HCT116 (cell line): Measurements from ENCODE around the gene XPA. TPM values are rescaled to one million over a fixed set of nuclear protein-coding genes. Genes with fewer than 3 reads are reported as not detected.

Experiments used
- ATAC-seq: fragments of 200-7000 bp; cut with Tn5 transposase; 2 replicates; pipeline ENCODE4 v1.9.1; 2020; ENCODE audit warnings: mild to moderate bottlenecking, moderate library complexity
- BruUV-seq: library from RNA; stranded (reverse); fragments of 400-500 nt; replicated peaks from 2 replicates; lab custom pipeline; 2021; lab: Mats Ljungman, UMichigan
- CTCF ChIA-PET: fragments of 300-600 bp; sonication (Branson Sonifier 250); formaldehyde crosslinking; loops from one replicate; lab custom pipeline; 2021; ENCODE audit warnings: antibody characterized with exemption; lab: Charles Lee
- POLR2A ChIA-PET: fragments of 300-600, 350-600 bp; sonication (Branson Sonifier 250); formaldehyde crosslinking; loops from one replicate; lab custom pipeline; 2021; ENCODE audit warnings: antibody characterized with exemption; lab: Charles Lee
- RAD21 ChIA-PET, 2 experiments: fragments of 300-600 bp; sonication (Branson Sonifier 250); formaldehyde crosslinking; loops; one replicate each; lab custom pipeline; 2023; ENCODE audit warnings: low total read pairs in 2 of 2; ENCODE audit not compliant: uncharacterized antibody in 2 of 2, unreplicated experiment in 2 of 2, low non-redundant PET in 1 of 2; lab: Charles Lee
- DNase-seq: peaks from one replicate; pipeline ENCODE4 v3.0.0-alpha.2; 2010; ENCODE audit warnings: low read depth, low spot score
- H2AFZ ChIP-seq: fragments of 200-600 bp; shearing (Covaris generic), sonication (generic); 2 replicates; pipeline ENCODE4 v1.6.1; 2017; ENCODE audit warnings: low read depth, mixed run types, mixed read lengths, antibody characterized with exemption, low read length; ENCODE audit not compliant: poor library complexity, severe bottlenecking
- H3K27ac ChIP-seq: 2 replicates; pipeline ENCODE4 v1.5.1; 2012; ENCODE audit warnings: low read depth, low read length
- H3K27me3 ChIP-seq: fragments of 200-600 bp; sonication (generic); 2 replicates; pipeline ENCODE4 v1.6.1; 2016; ENCODE audit warnings: mixed run types, low read length, mixed read lengths; ENCODE audit not compliant: insufficient read depth
- H3K36me3 ChIP-seq, 2 experiments: fragments of 200-500 bp in 1 of 2; fragments of 200-600 bp in 1 of 2; sonication (Bioruptor generic) in 1 of 2; sonication (generic) in 1 of 2; 2 replicates each; pipeline versions ENCODE4 v1.5.1 to v1.6.1; 2014 to 2016; ENCODE audit warnings: low read length in 2 of 2, inconsistent platforms in 1 of 2, mixed read lengths in 1 of 2, mixed run types in 1 of 2; ENCODE audit not compliant: insufficient read depth in 2 of 2, control insufficient read depth in 1 of 2
- H3K4me1 ChIP-seq, 2 experiments: fragments of 200-600 bp in 1 of 2; sonication (generic) in 1 of 2; 2 replicates each; pipeline versions ENCODE4 v1.5.1 to v1.6.1; 2012 to 2017; ENCODE audit warnings: low read length in 2 of 2, inconsistent platforms in 1 of 2, mild to moderate bottlenecking in 1 of 2, mixed read lengths in 1 of 2, mixed run types in 1 of 2, moderate library complexity in 1 of 2; ENCODE audit not compliant: insufficient read depth in 2 of 2, control insufficient read depth in 1 of 2
- H3K4me2 ChIP-seq: fragments of 200-600 bp; sonication (generic); 2 replicates; pipeline ENCODE4 v1.6.1; 2017; ENCODE audit warnings: mixed run types, low read length, mixed read lengths
- H3K4me3 ChIP-seq, 2 experiments: fragments of 200-600 bp in 1 of 2; sonication (generic) in 1 of 2; replicated peaks in 1 of 2; 2 replicates each; pipeline ENCODE4 v1.5.1; 2011 to 2016; ENCODE audit warnings: low read length in 2 of 2, control low read depth in 1 of 2, low read depth in 1 of 2, mild to moderate bottlenecking in 1 of 2, mixed read lengths in 1 of 2, mixed run types in 1 of 2
- H3K79me2 ChIP-seq: fragments of 200-600 bp; sonication (generic); 2 replicates; pipeline ENCODE4 v1.6.1; 2017; ENCODE audit warnings: mild to moderate bottlenecking, mixed run types, low read length, moderate library complexity, mixed read lengths; ENCODE audit not compliant: insufficient read depth
- H3K9ac ChIP-seq: fragments of 200-600 bp; sonication (generic); 2 replicates; pipeline ENCODE4 v1.6.1; 2016; ENCODE audit warnings: low read length, mixed read lengths
- H3K9me2 ChIP-seq: fragments of 200-600 bp; sonication (generic), shearing (Covaris generic); 2 replicates; pipeline ENCODE4 v1.6.1; 2017; ENCODE audit warnings: mixed run types, mild to moderate bottlenecking, moderate library complexity; ENCODE audit not compliant: insufficient read depth
- H3K9me3 ChIP-seq, 2 experiments: fragments of 200-500 bp in 1 of 2; fragments of 200-600 bp in 1 of 2; sonication (Bioruptor generic) in 1 of 2; sonication (generic) in 1 of 2; 2 replicates each; pipeline ENCODE4 v1.6.1; 2014 to 2017; ENCODE audit warnings: low read length in 2 of 2, mixed read lengths in 2 of 2, inconsistent platforms in 1 of 2, low read depth in 1 of 2, mild to moderate bottlenecking in 1 of 2, mixed run types in 1 of 2, moderate library complexity in 1 of 2; ENCODE audit not compliant: control insufficient read depth in 1 of 2, insufficient read depth in 1 of 2
- H4K20me1 ChIP-seq: fragments of 200-600 bp; sonication (generic), shearing (Covaris generic); 2 replicates; pipeline ENCODE4 v1.6.1; 2017; ENCODE audit warnings: mixed run types, mild to moderate bottlenecking, moderate library complexity; ENCODE audit not compliant: insufficient read depth
- ATF3 ChIP-seq: IDR thresholded peaks from 2 replicates; pipeline ENCODE4 v1.6.1; 2012
- CBX3 ChIP-seq: IDR thresholded peaks from 2 replicates; pipeline ENCODE4 v1.6.1; 2012; ENCODE audit warnings: low read depth
- CTCF ChIP-seq, 3 experiments: fragments of 200-600 bp in 1 of 3; sonication (generic) in 1 of 3; IDR thresholded peaks in 2 of 3; conservative IDR thresholded peaks in 1 of 3; 2 replicates each; pipeline ENCODE4 v1.5.1; 2012 to 2017; ENCODE audit warnings: low read depth in 2 of 3, low read length in 2 of 3, antibody characterized with exemption in 1 of 3, borderline replicate concordance in 1 of 3, control low read depth in 1 of 3, mild to moderate bottlenecking in 1 of 3, mixed read lengths in 1 of 3, mixed run types in 1 of 3, moderate library complexity in 1 of 3; ENCODE audit not compliant: insufficient read depth in 1 of 3
- EGR1 ChIP-seq: IDR thresholded peaks from 2 replicates; pipeline ENCODE4 v1.6.1; 2012; ENCODE audit warnings: low read depth
- EZH2phosphoT487 ChIP-seq: fragments of 200-600 bp; IDR thresholded peaks from 2 replicates; pipeline ENCODE4 v1.6.1; 2018; ENCODE audit warnings: antibody characterized with exemption, borderline replicate concordance
- JUND ChIP-seq: IDR thresholded peaks from 2 replicates; pipeline ENCODE4 v1.6.1; 2012
- POLR2A ChIP-seq: IDR thresholded peaks from 2 replicates; pipeline ENCODE4 v1.7.0; 2011; ENCODE audit warnings: borderline replicate concordance; ENCODE audit not compliant: insufficient read depth, insufficient read length; ENCODE audit errors: extremely low read depth
- RAD21 ChIP-seq: IDR thresholded peaks from 2 replicates; pipeline ENCODE4 v1.6.1; 2012; ENCODE audit warnings: low read depth, mild to moderate bottlenecking
- SP1 ChIP-seq: IDR thresholded peaks from 2 replicates; pipeline ENCODE4 v1.6.1; 2012; ENCODE audit warnings: low read depth
- YY1 ChIP-seq: IDR thresholded peaks from 2 replicates; pipeline ENCODE4 v1.6.1; 2011; ENCODE audit warnings: low read length, low read depth, moderate library complexity, mild to moderate bottlenecking; ENCODE audit not compliant: insufficient replicate concordance; ENCODE audit errors: extremely low read depth
- ZBTB33 ChIP-seq: IDR thresholded peaks from 2 replicates; pipeline ENCODE4 v1.6.1; 2011; ENCODE audit warnings: mild to moderate bottlenecking, low read length, moderate library complexity; ENCODE audit not compliant: insufficient replicate concordance; ENCODE audit errors: extremely low read depth
- ZFX ChIP-seq: fragments of 450-650 bp; IDR thresholded peaks from 2 replicates; pipeline ENCODE4 v1.6.1; 2017
- intact Hi-C: fragments of 100-400 bp; cut with micrococcal nuclease; formaldehyde crosslinking; loops from 2 replicates; pipeline ENCODE4 v1.10.0; 2022
- total RNA-seq: library from RNA; stranded (reverse); gene quantifications from one replicate; pipeline ENCODE4 v1.2.1, GENCODE V29; 2021; ENCODE audit not compliant: unreplicated experiment

XPA gene
- total RNA-seq, 1 experiment from 2014 or later: 9.3 TPM

- TF ChIP-seq EZH2phosphoT487 (no peak), ZBTB33 (no peak), ATF3 (no peak), ZFX (no peak), SP1 (no peak), CTCF (IDR thresholded peaks at IDR 0.05 in 2 of 3, conservative IDR thresholded peaks at IDR 0.05 in 1 of 3; ENCODE audit: borderline replicate concordance in 1 of 3, insufficient read depth in 1 of 3, low read depth in 2 of 3, low read length in 2 of 3) (no peak), CBX3 (no peak), JUND (no peak), YY1 (no peak), EGR1 (no peak), POLR2A (no peak), RAD21 (no peak)
- DNase-seq (no peak), ATAC-seq (no peak)
- Histone ChIP-seq H3K79me2 (peaks cover 36% of the 10 kb centered on the region), H3K4me2 (no peak overlapping the region), H3K9me2 (no peaks in the 10 kb centered on the region), H3K27ac (no peak overlapping the region), H3K9me3 (no peaks in the 10 kb centered on the region), H3K36me3 (peaks cover 62 to 65% of the 10 kb centered on the region in 2 experiments; a peak in 3 of 4 replicates), H2AFZ (no peak overlapping the region), H3K4me1 (no peaks in the 10 kb centered on the region), H3K27me3 (no peaks in the 10 kb centered on the region), H3K9ac (no peak overlapping the region), H3K4me3 (no peak overlapping the region), H4K20me1 (peaks cover 5% of the 10 kb centered on the region; the same call in 1 of the 2 replicates)
- intact Hi-C loops: no loop called here
- ChIA-PET CTCF (interaction anchor here (1.2 kb wide), 1 partner anchor 13 kb away, joined by 4 read pairs; no protein-coding TSS in a partner anchor), POLR2A (interaction anchor here (0.7 kb wide), 1 partner anchor 53 kb away, joined by 3 read pairs; no protein-coding TSS in a partner anchor), RAD21 (no interaction called here)
- no TSS peak for BruUV-seq
Measured at GRCh38 chr9:97651646-97652045, 45.5 kb downstream of the XPA start.
